Stimulated activated CD8-positive, alpha-beta memory T cell treated with anti-CD3 and anti-CD28 coated beads, Interleukin-4, amount 100 ng/mL, for 4 hours (primary cell): Measurements from ENCODE around the gene SYNJ2.

Source experiments
- DNase-seq, 2 donors: peaks; one replicate each; pipeline ENCODE4 v3.0.0-alpha.2; 2020; ENCODE audit warnings: low read depth in 2 of 2, low spot score in 1 of 2

Gene SYNJ2

DNA sequence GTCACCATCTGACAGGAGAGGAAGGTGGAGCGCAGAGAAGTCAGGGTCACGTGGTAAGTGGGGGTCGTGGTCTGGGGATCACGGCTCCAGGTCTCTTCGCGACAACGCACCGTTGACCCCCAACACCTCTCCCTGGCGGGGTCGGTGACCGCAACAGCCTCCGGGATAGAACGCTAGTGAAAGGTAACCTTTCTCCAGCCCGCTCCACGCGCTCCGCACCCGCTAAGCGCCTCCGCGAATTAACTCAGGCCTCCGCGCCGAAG is 600 bp upstream of the SYNJ2 start:
- DNase-seq: no peak

DNA sequence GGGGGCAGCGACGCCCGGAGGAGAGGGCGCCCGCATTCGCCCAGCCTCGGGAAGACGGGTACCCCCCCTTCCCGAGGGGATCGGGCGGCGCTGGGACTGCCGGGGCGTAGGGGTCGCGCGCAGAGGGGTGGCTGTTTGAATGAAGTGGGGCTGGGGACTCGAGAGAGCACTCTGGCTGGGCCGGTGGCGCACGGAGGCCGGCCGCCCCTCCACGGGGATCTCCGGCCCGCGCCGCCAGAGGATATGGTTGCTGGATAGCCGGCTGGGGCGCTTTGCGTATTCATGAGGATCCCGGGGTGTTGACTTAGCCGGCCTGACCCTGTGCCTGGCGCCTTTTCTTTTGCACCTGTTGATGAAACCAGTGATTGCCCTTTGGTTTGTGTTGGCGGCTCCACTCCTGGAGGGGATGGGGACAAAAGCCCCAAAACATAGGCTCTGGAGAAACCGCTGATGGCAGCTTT is 469 bp downstream of the SYNJ2 start:
- no peak for DNase-seq

DNA sequence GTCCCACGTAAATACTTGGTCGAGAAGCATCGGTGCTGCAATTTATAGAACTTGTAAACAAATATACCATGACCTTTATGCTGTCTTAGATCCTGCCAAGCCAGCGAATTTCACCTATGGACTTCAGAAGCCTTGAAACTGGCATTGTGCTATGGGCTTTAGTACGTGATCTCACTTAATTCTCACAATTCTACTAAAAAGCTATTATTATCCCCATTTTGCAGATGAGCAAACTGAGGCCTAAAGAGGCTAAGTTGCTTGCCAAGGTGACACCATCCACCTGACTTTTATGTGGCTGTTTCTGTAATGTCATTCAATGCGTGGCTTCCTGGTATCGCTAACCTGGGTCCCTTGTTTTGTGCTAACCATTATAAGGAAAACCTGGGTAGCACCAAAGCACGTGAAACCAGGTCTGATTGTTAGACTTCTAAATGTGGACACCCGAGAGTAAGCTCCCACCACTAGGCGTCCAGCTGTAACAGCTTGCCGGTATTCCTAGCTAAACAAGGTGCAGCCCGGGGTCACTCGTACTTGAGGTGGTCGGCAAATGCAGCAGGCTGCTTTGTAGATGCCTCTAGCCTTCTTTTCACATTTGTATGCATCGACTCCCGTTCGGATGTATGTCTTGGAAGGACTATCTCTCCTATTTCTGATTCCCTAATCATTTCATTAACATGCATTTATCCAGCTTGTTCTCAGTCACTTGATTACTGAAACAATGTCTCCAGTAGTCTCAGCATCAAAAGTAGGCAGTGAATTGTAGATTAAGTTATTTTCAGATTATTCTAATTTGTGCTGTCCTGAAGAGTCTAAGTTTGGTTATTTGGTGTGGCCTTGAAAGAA is 1.1 kb downstream of the SYNJ2 start:
- DNase-seq: no peak

DNA sequence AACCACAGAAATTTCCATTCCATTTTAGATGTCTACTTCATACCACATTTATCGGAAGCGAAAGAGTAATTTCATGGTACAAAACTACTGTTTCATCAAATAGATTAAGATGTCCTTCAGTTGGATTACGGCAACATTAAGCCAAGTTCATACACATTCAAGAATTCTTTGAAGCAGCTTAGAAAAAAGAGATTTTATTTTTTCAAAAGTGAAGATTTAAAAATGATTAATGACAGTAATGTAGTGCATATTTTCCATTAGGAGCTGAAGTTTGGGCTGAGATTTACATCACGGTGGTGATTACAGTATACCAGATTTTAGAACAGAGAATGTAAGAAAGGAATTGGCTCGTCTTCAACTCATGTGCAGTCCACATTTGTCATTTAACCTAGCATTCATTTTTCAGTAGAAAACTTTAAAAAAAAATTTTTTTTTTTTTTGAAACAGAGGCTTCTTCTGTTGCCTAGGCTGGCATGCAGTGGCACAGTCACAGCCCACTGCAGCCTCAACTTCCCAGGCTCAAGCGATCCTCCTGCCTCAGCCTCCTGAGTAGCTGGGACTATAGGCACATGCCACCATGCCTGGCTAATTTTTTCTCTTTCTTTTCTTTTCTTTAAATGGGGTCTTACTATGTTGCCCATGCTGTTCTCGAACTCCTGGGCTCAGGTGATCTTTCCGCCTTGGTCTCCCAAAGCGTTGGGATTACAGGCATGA is 1.9 kb downstream of the SYNJ2 start:
- no peak for DNase-seq

DNA sequence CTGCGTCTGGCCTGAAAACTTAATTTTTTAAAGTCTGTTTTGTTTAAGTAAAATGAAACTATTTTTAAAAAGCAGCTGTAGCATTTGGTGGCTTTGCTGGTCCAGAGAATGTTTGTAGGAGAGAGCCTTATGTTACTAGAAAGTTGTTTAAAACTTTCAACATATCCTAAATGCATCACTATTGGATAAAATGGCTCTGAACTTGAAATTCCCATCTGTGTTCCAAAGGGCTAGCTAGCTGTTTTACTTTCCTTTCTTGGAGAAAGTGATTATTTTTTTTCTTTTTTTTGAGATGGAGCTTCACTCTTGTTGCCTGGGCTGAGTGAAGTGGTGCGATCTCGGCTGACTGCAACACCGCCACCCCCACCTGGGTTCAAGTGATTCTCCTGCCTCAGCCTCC is 2.5 kb downstream of the SYNJ2 start:
- DNase-seq: no peak

DNA sequence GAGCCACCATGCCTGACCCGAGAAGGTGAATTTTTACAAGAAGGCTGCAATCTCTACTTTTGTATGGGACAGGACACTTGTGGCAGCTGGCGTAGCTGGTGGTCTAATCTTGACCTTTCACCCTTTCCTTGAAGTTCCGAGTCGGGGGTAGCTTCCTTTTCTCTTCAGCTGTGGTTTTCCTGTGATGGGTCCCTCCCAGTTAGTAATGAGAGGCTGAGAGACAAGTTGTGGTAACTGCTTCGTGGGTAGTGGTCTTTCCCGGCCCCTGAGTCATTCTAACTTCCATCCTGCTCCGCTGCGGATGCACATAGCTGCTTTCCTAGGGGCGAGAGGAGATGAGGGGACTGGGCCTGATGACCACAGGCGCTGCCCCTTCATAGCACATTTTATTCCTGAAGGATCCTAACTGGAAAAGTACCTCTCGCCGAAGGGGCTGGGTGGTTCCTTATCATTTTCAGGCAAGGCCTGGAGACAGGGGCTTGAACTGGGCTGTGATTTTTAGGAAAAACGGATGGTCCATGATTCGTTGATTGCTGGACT is 3.1 kb downstream of the SYNJ2 start:
- no peak for DNase-seq

DNA sequence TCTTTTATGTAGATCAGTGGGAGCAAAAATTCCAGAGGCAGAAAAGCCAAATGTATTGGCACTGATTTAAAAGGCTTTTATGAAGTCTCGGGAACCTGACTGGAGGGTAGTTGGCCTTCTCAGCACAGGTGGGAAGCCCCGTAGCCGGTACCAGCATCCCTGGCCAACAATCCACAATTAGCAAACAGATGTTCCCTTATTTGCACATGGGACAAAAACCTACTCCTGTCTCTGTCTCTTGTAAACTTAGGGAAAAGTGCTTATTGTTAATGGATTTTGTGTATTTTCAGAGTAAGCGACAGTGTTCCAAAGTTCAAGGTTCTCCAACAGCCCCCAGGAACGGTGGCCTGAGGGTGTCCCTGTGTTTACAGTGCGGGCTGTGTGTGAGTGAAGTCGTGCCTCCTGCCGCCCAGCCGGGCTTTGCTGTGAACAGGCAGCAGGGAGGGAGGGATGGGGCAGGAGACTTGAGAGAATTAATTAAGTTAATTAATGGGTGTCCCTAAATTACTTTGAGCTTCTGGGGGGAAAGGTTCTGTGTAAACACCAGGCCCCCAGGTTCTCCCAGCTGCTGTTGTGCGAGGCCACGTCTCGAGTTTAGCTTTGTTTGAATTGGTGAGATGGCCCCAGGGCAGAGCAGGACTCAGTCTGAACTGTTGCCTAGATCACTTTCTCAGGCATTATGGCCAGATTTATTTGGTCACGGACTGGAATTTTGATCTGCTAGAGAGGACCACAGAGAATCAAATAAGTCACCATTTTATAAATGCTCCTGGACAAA is 3.9 kb downstream of the SYNJ2 start:
- DNase-seq: no peak

DNA sequence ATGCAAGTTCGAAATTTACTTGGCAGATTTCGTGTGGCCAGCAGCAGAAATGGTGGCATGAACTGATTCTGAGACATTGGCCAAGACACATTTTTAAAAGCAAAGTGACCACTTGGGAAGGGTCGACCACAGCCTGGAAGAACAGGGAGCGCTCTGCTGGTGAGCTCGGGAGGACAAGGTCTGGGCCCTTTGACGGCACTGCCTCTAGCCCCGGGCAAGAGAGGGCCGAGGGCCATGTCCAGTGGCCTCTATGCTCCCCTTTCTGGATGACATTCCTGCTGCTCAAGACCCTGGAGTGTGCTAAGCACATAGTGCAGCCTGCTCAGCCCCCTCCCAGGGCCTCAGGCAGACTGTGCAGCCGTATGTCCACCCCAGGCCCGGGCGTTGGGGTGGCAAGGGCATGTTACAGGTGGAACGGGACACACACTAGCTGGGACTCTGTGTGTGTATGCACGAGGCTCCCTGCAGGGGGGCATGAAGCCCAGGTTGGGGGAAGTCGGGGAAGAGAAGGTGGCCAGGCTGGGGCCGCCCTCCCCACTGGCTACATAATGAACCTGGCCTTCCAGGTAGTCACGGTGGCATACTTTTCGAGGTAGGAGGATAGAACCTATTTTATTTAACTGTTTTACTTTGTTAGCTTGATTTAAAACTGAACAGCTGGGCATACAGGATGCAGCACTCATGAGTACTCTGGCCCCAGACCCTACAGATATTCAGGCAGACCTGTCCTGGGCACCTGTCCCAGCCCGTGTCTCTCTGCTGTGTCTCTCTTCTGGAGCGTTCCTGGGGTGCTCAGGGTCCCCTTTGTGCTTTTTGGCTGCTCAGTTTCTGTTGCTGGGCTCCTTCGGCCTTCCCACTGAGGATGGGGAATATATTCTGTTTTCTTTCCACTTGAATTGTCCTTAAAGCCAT is 6.4 kb downstream of the SYNJ2 start:
- no peak for DNase-seq

DNA sequence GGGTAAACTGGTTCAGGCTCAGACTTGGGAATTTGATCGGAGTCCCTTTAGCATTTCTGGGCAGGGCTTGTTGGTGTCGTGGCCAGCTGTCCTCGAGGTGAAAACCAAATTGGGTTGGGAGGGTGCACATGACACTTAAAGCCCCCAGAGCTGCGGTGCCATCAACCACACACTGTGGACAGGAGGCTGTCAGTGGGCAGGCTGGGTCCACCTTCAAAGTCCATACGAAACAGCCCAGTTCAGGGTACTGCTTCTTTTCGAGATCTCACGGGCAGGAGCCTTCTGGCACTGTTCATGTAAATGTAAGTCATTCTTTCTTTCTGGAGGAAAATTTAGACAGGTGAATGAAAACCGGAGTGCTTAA is 7.0 kb downstream of the SYNJ2 start:
- no peak for DNase-seq

DNA sequence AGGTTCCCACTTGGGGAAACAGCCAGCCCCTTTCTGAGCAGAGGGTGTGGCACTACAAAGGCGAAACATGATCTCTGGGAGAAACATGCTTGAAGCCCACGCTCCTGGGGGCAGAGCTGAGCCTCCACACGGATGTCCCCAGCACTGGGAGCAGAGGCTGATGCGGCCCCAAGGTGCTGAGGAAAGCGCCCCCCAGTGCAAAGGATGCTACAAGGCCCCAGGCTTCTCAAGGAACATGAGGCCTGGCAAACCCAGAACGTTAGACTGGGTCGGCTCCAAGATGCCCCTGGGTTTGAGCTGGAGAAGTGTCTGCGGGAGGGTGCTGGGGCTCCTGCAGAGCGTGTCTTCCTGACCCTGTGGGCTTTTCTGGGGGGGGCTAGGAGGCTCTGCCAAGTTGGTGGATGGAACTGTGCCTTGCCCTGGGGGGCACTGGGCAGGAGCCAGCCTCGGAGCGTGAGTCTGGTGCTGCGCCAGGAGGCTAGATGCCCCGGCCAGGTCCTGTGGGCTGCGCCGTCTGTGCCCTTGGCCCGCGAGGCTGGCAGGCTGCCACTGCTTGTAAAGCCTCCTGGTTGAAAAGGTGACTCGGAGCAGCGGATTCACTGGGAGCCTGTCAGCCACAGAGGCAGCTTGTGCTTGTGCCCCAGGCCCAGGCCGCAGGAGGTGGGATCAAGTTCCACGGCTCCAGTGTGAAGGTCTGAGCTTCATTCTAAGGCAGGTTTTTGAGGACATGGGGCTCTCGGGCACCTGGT is 8.1 kb downstream of the SYNJ2 start:
- no peak for DNase-seq

DNA sequence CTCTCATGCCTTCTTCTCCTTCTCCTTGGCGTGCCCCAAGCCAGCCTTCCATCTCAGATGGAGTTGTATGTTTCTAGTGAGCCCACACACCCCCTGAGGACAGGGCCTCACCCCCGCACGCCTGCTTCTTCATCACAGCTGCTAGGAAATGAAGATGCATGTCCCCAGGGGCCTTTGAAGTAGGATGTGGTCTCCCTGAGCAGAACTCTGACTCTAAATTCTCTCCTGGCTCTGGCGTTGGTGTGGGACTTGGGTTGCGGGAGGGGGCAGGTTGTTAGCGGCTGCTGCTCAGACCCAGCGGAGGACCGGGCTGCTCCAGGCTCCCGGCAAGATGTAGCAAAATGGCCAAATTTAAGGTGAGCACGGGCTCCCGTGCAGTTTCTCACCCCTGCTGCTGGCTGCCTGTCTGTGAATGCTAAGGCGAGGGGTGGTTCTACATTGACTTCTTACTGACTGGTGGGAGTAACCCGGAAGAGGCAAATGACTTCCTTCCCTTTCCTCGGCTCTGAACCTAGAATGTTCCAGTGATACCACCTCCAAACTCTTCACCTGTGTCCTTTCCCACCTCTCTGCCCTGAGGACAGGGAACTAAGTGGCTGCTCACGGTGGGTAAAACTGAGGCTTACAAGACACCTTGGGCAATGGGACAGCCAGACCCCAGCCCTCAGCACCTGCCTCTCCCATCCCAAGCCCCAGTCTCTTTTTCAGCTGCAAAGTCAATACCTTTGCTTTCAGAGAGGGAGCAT is 8.8 kb downstream of the SYNJ2 start:
- no peak for DNase-seq

DNA sequence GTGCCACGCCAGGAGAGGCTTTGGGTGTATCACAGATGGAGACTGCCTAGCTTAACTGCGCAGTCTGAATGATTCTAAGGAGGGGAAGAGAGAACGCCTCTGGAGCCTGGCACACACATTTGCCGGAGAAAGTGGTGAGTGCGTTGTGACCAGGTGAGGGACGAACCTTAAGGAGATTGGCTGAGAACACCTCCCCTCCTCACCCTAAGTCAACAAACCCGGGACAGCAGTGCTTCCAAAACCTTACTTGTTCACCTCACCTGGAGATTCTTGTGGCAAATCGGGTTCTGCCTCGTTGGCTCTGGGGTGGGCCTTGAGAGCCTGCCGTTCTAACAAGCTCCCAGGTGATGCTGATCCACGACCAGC is 9.4 kb downstream of the SYNJ2 start:
- DNase-seq: no peak

DNA sequence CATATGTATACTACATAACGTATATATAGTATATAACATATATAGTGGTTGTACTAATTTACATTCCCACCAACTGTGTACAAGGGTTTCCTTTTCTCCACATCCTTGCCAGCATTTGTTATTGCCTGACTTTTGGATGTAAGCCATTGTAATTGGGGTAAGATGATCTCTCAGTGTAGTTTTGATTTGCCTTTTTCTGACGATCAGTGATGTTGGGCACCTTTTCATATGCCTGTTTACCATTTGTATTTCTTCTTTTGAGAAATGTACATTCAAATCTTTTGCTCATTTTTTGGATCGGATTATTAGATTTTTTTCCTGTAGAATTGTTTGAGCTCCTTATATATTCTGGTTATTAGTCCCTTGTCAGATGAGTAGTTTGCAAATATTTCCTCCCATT is 11.4 kb downstream of the SYNJ2 start:
- DNase-seq: no peak

DNA sequence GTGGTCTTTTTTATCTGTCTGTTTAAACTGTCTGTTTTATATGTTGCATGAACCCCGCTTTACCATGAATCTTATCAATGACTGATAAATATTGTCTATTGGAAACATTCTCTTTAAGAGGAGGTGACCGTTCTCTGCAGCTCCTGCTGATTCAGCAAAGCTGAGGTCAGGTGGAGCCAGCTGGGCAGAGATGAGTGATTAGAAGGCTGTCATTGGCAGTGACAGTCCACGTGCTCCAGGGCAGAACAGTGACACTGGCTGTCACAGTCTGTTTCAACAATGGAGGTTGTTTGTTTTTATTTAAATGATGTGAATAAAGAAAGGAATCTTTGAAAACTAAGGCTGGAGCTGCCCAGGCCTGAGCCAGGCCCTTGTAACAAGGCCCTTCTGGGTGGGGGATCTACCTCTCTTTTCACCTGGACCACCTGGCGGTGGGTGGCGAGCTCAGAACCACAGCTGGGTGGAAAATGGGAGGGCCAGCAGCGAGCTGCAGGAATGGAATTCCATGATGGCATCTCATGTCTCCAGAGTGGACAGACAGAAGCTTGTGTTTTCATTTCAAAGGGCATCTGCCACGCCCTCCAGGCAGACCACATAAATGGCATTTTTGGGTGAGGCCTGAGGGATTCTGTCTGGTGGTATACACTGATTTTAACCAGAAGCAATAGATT is 12.6 kb downstream of the SYNJ2 start:
- no peak for DNase-seq

DNA sequence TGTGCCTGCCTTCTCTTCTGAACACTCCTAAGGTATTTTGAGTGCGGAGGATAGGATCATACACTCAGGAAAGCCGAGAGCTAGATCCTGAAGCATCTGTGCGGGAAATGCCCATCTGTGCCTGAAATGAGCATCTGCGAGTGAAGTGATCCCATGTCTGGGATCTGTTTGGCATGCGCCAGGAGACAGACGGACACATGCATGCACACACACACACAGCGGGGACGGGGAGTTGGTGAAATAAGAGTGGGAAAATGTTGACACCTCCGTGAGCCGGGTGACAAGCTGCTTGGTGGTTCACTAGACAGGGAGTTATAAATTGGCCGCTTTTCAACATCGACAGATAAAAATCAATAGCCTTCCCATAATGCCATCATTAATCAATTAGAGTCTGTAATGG is 13.8 kb downstream of the SYNJ2 start:
- no peak for DNase-seq

DNA sequence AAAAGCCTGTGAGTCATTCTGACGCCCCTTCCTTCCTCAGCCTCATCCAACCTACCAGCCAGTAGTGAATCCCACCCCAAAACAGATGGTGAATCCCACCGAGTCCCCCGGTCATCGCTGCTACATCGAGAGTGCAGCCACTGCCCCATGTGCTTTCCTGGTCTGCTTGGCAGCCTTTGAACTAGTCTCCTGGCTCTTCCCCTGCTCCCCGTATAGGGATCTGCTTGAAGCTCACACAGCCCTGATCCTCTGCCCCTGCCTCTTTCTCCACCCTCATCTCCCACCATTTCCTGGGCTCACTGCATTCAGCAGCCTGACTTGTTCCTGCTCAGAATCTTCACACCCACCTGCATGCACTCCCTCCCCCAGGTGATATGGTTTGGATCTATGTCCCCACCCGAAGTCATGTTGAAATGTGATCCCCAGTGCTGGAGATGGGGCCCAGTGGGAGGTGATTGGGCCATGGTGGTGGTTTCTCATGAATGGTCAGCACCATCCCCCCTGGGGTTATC is 14.6 kb downstream of the SYNJ2 start:
- no peak for DNase-seq

DNA sequence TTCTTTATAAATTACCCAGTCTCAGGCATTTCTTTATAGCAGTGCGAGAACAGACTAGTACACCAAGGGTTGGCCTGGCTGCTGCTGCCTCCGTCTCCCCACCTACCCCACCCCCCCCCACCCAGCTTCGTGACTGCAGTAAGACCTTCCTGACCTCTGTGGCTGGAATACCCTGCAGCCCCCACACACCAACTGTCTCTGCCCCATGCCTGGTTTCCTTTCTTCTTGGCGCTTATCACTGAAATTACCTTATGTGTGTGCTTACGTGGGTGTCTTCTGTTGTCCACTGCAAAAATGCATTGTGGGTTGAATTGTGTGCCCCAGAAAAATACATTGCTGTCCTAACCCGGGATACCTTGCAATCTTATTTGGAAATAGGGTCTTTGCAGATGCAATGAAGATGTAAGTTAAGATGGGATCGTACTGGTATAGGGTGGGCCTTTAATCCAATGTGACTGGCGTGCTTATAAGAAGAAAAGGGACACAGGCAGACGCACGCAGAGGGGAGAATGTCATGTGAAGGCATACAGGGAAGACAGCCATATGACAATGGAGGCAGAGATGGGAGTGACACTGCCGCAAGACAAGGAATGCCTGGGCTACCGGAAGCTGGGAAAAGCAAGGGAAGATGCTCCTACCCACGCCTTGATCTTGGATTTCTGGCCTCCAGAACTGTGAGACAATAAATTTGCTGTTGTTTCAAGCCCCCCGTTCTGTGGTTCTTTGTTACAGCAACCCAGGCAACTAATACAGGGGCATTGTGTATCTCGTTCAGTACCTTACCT is 15.4 kb downstream of the SYNJ2 start:
- no peak for DNase-seq
